Measurements from ENCODE around the gene EGFL8. TPM values are rescaled to one million over a fixed set of nuclear protein-coding genes. Genes with fewer than 3 reads are reported as not detected.
"Not testable (repeated sequence)": the region's sequence is repeated elsewhere in the genome, so short reads cannot be mapped to it uniquely, and the experiment has no call there.

EGFL8 gene
- total RNA-seq, 3 donors from 2014 or later: 10.2 to 19.6 (median 11.8) TPM

DNA sequence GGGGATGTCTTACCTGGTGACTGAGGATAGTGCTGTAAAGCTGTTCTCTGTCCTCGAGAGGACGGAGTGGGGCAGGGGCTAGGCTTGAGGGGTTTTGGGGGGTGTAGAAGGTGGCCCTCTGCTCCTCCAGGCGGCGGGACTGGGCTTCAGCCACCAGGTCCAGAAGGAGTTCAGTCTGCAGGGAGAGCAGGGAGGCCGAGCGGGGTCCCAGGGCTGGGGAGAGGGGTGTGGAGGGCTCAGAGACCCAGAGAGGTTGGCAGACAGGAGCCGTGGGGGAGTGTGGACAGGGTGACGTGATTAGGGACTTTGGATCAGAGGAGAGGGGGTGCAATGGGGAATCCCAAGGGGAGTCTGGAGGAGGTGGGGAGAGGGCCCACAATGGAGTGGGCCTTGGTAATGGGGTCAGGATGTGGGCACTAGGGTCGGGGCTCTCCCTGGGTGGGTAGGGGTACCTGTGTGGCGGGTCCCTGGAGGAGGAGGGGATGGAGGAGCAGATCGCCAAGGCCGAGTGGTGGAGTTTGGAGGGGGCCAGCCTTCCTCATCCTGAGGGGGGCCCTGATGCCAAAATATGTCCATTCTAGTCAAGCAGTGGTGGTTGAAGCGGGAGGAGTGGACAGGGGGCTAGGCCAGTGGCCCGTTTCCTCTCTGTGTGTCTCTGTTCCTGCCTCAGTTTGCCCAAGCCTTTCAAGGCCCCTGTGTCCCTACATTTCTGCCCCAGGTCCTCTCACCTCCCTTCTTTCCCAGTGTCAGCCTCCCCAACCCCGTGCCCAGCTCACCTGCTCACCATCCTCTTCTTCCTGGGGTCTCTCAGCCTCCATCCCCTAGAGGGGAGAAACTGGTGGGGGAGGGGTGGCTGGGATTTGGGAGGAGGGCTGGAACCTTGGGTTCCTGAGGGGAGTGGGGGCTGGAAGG lies 27.6 kb downstream of the EGFL8 start:
- H3K36me3 ChIP-seq: no peaks in the 10 kb centered on the region
- peak overlapping the region; percentile 32 to 74 (median 42) for H3K4me3 ChIP-seq
- H3K27me3 ChIP-seq: no peaks in the 10 kb centered on the region
- intact Hi-C loops (cut with DNase I; ENCODE audit: low total_unique reads): no loop called here
- no peaks in the 10 kb centered on the region for H3K9me3 ChIP-seq
- TF ChIP-seq POLR2AphosphoS5 (IDR thresholded peaks at IDR 0.05): no peak
- TF ChIP-seq, protein P1, sequence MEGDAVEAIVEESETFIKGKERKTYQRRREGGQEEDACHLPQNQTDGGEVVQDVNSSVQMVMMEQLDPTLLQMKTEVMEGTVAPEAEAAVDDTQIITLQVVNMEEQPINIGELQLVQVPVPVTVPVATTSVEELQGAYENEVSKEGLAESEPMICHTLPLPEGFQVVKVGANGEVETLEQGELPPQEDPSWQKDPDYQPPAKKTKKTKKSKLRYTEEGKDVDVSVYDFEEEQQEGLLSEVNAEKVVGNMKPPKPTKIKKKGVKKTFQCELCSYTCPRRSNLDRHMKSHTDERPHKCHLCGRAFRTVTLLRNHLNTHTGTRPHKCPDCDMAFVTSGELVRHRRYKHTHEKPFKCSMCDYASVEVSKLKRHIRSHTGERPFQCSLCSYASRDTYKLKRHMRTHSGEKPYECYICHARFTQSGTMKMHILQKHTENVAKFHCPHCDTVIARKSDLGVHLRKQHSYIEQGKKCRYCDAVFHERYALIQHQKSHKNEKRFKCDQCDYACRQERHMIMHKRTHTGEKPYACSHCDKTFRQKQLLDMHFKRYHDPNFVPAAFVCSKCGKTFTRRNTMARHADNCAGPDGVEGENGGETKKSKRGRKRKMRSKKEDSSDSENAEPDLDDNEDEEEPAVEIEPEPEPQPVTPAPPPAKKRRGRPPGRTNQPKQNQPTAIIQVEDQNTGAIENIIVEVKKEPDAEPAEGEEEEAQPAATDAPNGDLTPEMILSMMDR (IDR thresholded peaks at IDR 0.05): no peak
- TF ChIP-seq POLR2A (IDR thresholded peaks at IDR 0.05): no peak
- H3K4me1 ChIP-seq: peaks cover 0 to 12% of the 10 kb centered on the region in 2 donors
- H3K27ac ChIP-seq: peak overlapping the region; percentile 97 to 98
- DNase-seq (ENCODE audit: low spot score in 2 of 2): no peak

DNA sequence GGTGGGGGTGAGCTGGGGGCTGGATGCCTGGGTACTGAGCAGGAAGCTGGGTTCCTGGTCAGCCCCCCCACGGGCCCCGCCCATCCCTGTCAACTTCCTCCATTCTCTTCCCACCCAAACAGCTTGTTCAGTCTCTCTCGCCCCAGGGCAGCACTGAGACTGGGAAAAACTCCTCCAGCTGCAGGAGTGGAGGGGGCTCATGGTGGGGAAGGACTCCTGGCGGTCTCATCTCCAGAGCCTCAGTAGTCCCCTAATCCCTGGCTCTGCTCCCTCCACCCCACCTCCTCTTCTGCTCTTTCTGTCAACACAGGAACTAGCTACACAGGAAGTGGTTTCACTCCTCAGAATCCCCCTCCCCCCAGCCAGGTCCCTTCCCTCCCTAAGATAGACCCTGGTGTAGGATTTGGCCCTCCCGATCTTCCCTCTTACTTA lies 28.2 kb downstream of the EGFL8 start, which contains the start of gene GPSM3:
Gene GPSM3 (minus strand): TSS at position 36 of the 432 bp plus-strand sequence. CDS start 130 bp downstream, outside the sequence.
- H3K9me3 ChIP-seq: no peaks in the 10 kb centered on the region
- no peak for DNase-seq (ENCODE audit: low spot score in 2 of 2)
- H3K4me1 ChIP-seq: peaks cover 3 to 12% of the 10 kb centered on the region in 2 donors
- intact Hi-C loops (cut with DNase I; ENCODE audit: low total_unique reads): no loop called here
- H3K27me3 ChIP-seq: no peaks in the 10 kb centered on the region
- no peaks in the 10 kb centered on the region for H3K36me3 ChIP-seq
- peak within 1 kb of the TSS; percentile 97 to 98 for H3K27ac ChIP-seq
- H3K4me3 ChIP-seq: peak within 1 kb of the TSS; percentile 32 to 74 (median 42)
- TF ChIP-seq POLR2AphosphoS5 (IDR thresholded peaks at IDR 0.05) (no peak), POLR2A (IDR thresholded peaks at IDR 0.05) (no peak)
- TF ChIP-seq, protein P1 (IDR thresholded peaks at IDR 0.05): no peak

DNA sequence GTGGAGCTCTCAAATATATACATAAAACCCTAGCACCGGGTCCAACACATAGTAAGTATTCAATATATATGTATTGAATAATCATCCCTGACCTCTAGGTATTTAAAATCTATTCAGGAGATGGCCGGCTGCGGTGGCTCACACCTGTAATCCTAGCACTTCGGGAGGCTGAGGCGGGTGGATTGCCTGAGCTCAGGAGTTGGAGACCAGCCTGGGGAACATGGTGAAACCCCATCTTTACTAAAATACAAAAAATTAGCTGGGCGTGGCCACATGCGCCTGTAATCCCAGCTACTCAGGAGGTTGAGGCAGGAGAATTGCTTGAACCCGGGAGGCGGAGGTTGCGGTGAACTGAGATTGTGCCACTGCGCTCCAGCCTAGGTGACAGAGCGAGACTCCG lies 28.7 kb downstream of the EGFL8 start:
- intact Hi-C loops (cut with DNase I; ENCODE audit: low total_unique reads): not testable (repeated sequence)
- Histone ChIP-seq H3K4me3 (peak overlapping the region; percentile 32 to 74 (median 42)), H3K4me1 (peaks cover 3 to 12% of the 10 kb centered on the region in 2 donors)

DNA sequence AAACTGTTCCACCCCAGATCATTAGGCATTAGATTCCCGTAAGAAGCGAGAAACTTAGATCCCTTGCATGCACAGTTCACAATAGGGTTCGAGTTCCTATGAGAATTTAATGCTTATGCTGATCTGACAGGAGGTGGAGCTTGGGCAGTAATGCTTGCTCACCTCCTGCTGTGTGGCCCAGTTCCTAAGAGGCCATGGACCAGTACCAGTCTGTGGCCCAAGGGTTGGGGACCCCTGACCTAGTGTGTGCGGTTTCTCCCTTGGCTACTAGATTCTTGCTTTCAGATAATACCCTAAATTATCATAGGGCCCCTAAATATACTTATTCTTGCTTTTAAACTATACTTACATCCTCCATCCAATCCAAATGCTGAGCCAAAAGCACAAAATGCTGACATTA lies 30.0 kb downstream of the EGFL8 start:
- no peak for TF ChIP-seq POLR2A (IDR thresholded peaks at IDR 0.05)
- Histone ChIP-seq H3K27me3 (no peaks in the 10 kb centered on the region), H3K27ac (peak overlapping the region; percentile 100), H3K9me3 (no peaks in the 10 kb centered on the region), H3K36me3 (no peaks in the 10 kb centered on the region), H3K4me3 (no peak overlapping the region), H3K4me1 (peaks cover 3 to 12% of the 10 kb centered on the region in 2 donors)
- DNase-seq (ENCODE audit: low spot score in 2 of 2): no peak
- intact Hi-C loops (cut with DNase I; ENCODE audit: low total_unique reads): no loop called here

More for the DNA sequence above, 28.7 kb downstream of the EGFL8 start:
- H3K27ac ChIP-seq: peak overlapping the region; percentile 97 to 98
- not testable (repeated sequence) for DNase-seq (ENCODE audit: low spot score in 2 of 2); H3K9me3 ChIP-seq; H3K27me3 ChIP-seq; H3K36me3 ChIP-seq

DNA sequence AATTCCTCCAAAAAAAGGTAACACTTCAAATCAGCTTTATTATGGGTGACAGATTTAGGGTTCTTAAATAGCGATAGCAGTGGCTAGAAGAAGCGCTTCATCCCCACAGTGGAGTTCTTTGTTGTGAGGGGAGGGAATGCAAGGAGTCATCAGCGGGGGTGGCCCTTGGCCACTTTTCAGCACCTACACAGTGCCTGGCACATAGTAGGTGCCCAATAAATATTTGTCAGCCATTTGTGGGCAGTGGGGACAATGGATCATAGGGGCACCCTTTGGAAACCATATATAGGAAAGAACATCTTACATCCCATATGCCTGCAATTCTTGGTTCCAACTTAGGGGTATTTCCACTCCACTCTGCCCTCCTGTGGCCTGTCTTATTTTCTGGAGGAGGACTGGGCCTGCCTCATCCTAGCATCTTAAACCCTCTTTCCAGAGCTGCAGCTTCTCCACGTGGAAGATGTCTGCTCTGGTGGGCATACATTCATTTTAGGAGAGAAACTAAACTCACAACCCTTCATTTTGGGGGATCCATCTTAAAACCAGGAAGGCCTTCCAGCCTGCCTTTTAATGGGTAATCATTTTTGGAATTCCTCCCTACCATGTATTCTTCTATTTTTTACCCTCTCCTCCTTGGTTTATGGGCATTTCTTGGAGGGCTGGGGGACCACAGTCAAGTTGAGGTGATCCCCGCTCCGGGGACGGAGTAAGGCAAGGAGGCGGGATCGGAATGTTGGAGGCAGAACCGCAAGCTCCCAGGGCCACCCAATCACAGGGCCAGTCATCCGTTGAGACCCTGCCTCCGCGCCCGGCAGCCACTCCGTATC lies 30.6 kb downstream of the EGFL8 start:
- intact Hi-C loops (cut with DNase I; ENCODE audit: low total_unique reads): no loop called here
- peaks cover 3 to 12% of the 10 kb centered on the region in 2 donors for H3K4me1 ChIP-seq
- no peaks in the 10 kb centered on the region for H3K27me3 ChIP-seq
- DNase-seq (ENCODE audit: low spot score in 2 of 2): peak in 1 of 2 donors; percentile 58
- peak overlapping the region; percentile 32 to 87 (median 58) for H3K4me3 ChIP-seq
- H3K9me3 ChIP-seq: no peaks in the 10 kb centered on the region
- peak overlapping the region; percentile 100 for H3K27ac ChIP-seq
- no peaks in the 10 kb centered on the region for H3K36me3 ChIP-seq
- TF ChIP-seq POLR2A (IDR thresholded peaks at IDR 0.05) (peak; percentile 75), POLR2AphosphoS5 (IDR thresholded peaks at IDR 0.05) (peak in 2 of 3 donors; percentile 47 to 92)
- TF ChIP-seq, protein P1 (IDR thresholded peaks at IDR 0.05): peak; percentile 44 to 65 (median 58)
